T-cell (primary cell): ENCODE results near the gene TMEM163. TPM values are rescaled to one million over a fixed set of nuclear protein-coding genes. Genes with fewer than 3 reads are reported as not detected.

ENCODE experiments used
- ATAC-seq, 4 experiments: fragments of 200-7000 bp in 3 of 4; fragments of 150-1000 bp in 1 of 4; cut with Tn5 transposase; replicated peaks in 1 of 4; 1 replicate in 3 of 4; 2 replicates in 1 of 4; pipeline ENCODE4 v1.10.0; 2021; ENCODE audit warnings: moderate library complexity in 3 of 4, mild to moderate bottlenecking in 2 of 4, moderate number of reproducible peaks in 1 of 4
- CTCF ChIA-PET, 2 donors: fragments of 300-600 bp; sonication (Branson Sonifier 250); formaldehyde crosslinking; loops; one replicate each; lab custom pipeline; 2022; ENCODE audit warnings: antibody characterized with exemption in 2 of 2; lab: Charles Lee
- POLR2A ChIA-PET, 2 donors: fragments of 300-600 bp; sonication (Branson Sonifier 250); formaldehyde crosslinking; loops; one replicate each; lab custom pipeline; 2022; ENCODE audit warnings: antibody characterized with exemption in 2 of 2; lab: Charles Lee
- DNase-seq, 35 experiments: peaks; one replicate each; pipeline versions ENCODE4 v3.0.0 to v3.0.0-alpha.2; 2013 to 2023
- H3K27ac ChIP-seq: one replicate; pipeline ENCODE4 v1.5.1; 2013; ENCODE audit warnings: low read length
- H3K27me3 ChIP-seq, 2 experiments: replicated peaks in 1 of 2; 1 replicate in 1 of 2; 2 replicates in 1 of 2; pipeline versions ENCODE4 v1.6.1 to v1.7.0; 2013; ENCODE audit warnings: low read length in 1 of 2, mixed read lengths in 1 of 2; ENCODE audit not compliant: control insufficient read depth in 2 of 2, insufficient read depth in 2 of 2; ENCODE audit errors: extremely low read depth in 1 of 2
- H3K36me3 ChIP-seq, 2 donors: 1 replicate in 1 of 2; 2 replicates in 1 of 2; pipeline versions ENCODE4 v1.6.1 to v1.7.0; 2013; ENCODE audit warnings: low read length in 1 of 2; ENCODE audit not compliant: control insufficient read depth in 2 of 2, insufficient read depth in 1 of 2; ENCODE audit errors: extremely low read depth in 1 of 2
- H3K4me1 ChIP-seq, 2 experiments: 1 replicate in 1 of 2; 2 replicates in 1 of 2; pipeline versions ENCODE4 v1.6.1 to v1.7.0; 2013; ENCODE audit warnings: low read length in 2 of 2, mixed read lengths in 1 of 2; ENCODE audit not compliant: insufficient read depth in 2 of 2, control insufficient read depth in 1 of 2; ENCODE audit errors: extremely low read depth in 1 of 2
- H3K4me3 ChIP-seq, 2 donors: 1 replicate in 1 of 2; 2 replicates in 1 of 2; pipeline versions ENCODE4 v1.5.1 to v1.7.0; 2013; ENCODE audit warnings: mild to moderate bottlenecking in 2 of 2, low read length in 1 of 2, moderate library complexity in 1 of 2; ENCODE audit not compliant: control insufficient read depth in 1 of 2; ENCODE audit errors: extremely low read depth in 1 of 2
- H3K9me3 ChIP-seq: 2 replicates; pipeline ENCODE4 v1.7.0; 2013
- H3K27ac Mint-ChIP-seq, 2 donors: one replicate each; pipeline ENCODE4 v1.8.0; 2020 to 2021; ENCODE audit warnings: mild to moderate bottlenecking in 2 of 2, mixed read lengths in 2 of 2
- H3K27me3 Mint-ChIP-seq, 2 donors: one replicate each; pipeline ENCODE4 v1.8.0; 2021 to 2022; ENCODE audit warnings: mixed read lengths in 2 of 2
- H3K36me3 Mint-ChIP-seq: one replicate; pipeline ENCODE4 v1.8.0; 2021; ENCODE audit warnings: mixed read lengths
- H3K4me1 Mint-ChIP-seq, 3 donors: one replicate each; pipeline ENCODE4 v1.8.0; 2020 to 2022; ENCODE audit warnings: mixed read lengths in 3 of 3, mild to moderate bottlenecking in 1 of 3
- H3K4me3 Mint-ChIP-seq, 3 donors: one replicate each; pipeline ENCODE4 v1.8.0; 2020 to 2022; ENCODE audit warnings: mild to moderate bottlenecking in 3 of 3, mixed read lengths in 3 of 3, moderate library complexity in 3 of 3
- H3K9me3 Mint-ChIP-seq, 3 donors: one replicate each; pipeline ENCODE4 v1.8.0; 2020 to 2022; ENCODE audit warnings: mixed read lengths in 3 of 3
- WGBS: methylation state at CpG from one replicate; pipeline ENCODE4 v1.1.5; 2013; ENCODE audit warnings: missing lambda C conversion rate; ENCODE audit not compliant: insufficient coverage; 5-methylcytosine and 5-hydroxymethylcytosine counted together
- total RNA-seq, 35 experiments: library from RNA in 6 of 35; stranded (reverse) in 6 of 35; fragments of 120-200 nt in 1 of 35; gene quantifications; one replicate each; pipeline versions ENCODE4 v1.2.1 to v1.2.4 and lab custom pipeline; 2013 to 2026

TMEM163 gene
- total RNA-seq, 5 donors from 2014 or later (not counting 1 experiment from before 2014, with no cell fraction given), result 0.18 to 0.73 (median 0.35) TPM

DNA sequence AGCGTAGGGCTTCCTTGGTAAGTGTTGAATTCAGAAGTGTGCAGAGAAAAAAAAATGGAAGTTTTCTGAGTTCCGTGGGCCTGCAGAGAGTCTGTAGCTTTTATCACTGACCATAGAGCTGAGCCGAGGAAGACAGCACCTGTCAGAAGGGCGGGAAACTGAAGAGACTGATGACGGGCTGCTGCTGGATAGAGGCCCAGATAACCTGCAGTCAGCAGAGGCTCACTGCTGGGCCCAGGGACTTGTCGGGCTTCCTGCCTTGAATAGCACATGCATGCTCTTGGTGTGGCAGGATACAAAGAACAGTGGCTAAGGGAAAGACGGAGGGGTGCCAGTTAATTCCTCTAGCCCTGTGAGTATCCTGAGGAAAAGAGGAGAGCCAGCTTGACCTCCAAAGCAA, 298.5 kb downstream of the TMEM163 start:
- 98% methylated on average over 7 of the region's 7 CpGs for WGBS
- CTCF ChIA-PET, result interaction anchor here (1.0 to 2.3 kb wide), 2 partner anchors 8 to 302 kb away, joined by 3 to 5 read pairs; no protein-coding TSS in a partner anchor
- Histone ChIP-seq H3K4me1 (no peaks in the 10 kb centered on the region), H3K4me3 (no peak overlapping the region), H3K36me3 (peaks cover 3 to 44% of the 10 kb centered on the region in 2 donors), H3K27me3 (no peaks in the 10 kb centered on the region), H3K27ac (no peak overlapping the region), H3K9me3 (no peaks in the 10 kb centered on the region)
- POLR2A ChIA-PET, result interaction anchor here in 1 of 2 donors (0.5 kb wide), 1 partner anchor 147 kb away, joined by 4 read pairs; no protein-coding TSS in a partner anchor
- Mint-ChIP-seq H3K27me3 (no peaks in the 10 kb centered on the region), H3K27ac (no peak overlapping the region), H3K4me1 (peaks cover under 1 to 7% (median 6%) of the 10 kb centered on the region in 3 donors), H3K9me3 (no peaks in the 10 kb centered on the region), H3K4me3 (no peak overlapping the region), H3K36me3 (peaks cover 42% of the 10 kb centered on the region)
- DNase-seq (no peak), ATAC-seq (no peak)

DNA sequence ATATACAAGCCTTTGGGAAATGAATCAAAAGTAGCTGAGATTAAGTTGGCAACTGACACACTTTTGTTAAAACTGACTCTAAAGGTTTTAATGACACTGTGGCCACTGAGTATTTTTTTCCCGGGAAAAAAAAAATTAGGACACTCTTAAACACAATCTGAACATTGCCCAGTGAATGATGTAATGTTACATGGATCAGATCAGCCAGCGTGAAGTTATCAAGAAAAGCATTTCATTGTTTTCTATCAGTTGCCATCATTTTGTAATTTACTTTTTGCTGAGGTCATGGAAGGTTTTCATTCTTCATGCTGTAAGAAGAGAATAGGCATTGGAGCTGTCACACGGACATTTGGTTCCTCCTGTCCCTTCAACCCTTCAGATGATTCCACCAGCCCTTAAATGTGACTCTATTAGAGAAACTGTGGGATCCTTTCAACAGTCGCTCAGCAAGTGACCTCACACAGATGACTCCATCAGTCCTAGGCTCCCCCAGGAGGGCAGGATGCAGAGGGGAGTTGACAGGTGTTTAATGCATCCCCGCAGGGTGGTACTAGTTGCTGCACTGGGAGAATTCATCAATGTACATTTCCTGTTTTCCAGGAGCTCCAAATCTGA, 300.7 kb downstream of the TMEM163 start:
- H3K4me3 ChIP-seq, result no peak overlapping the region
- H3K4me3 Mint-ChIP-seq, result no peak overlapping the region
- peaks cover 39% of the 10 kb centered on the region for H3K36me3 Mint-ChIP-seq
- no peaks in the 10 kb centered on the region for H3K9me3 Mint-ChIP-seq
- peaks cover 0 to 35% of the 10 kb centered on the region in 2 donors for H3K36me3 ChIP-seq
- no CpG with 5 or more reads among the region's 5 CpGs for WGBS
- H3K4me1 Mint-ChIP-seq, result peaks cover 0 to 6% (median 2%) of the 10 kb centered on the region in 3 donors
- H3K27me3 ChIP-seq, result no peaks in the 10 kb centered on the region
- no peak overlapping the region for H3K27ac Mint-ChIP-seq
- DNase-seq, result no peak
- CTCF ChIA-PET, result no interaction called here
- ATAC-seq, result no peak
- no peaks in the 10 kb centered on the region for H3K9me3 ChIP-seq
- H3K4me1 ChIP-seq, result no peaks in the 10 kb centered on the region
- H3K27me3 Mint-ChIP-seq, result no peaks in the 10 kb centered on the region
- no peak overlapping the region for H3K27ac ChIP-seq
- POLR2A ChIA-PET, result no interaction called here

DNA sequence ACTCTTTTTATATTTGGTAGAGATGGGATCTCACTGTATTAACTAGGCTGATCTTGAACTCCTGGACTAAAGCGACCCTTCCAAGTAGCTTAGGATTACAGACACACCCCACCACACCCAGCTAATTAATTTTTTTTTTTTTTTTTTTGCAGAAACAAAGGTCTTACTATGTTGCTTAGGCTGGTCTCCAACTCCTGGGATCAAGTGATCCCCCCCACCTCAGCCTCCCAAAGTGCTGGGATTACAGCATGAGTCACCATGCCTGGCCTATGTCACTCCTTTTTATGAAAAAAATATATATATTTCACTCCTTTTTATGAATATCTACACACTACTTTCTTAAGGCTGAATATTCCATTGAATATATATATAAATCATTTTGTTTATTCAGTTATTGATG, 302.2 kb downstream of the TMEM163 start:
- DNase-seq (no peak), ATAC-seq (no peak)
- Histone ChIP-seq H3K27me3 (no peaks in the 10 kb centered on the region), H3K27ac (no peak overlapping the region), H3K4me1 (peaks cover 3 to 6% of the 10 kb centered on the region in 2 experiments), H3K4me3 (no peak overlapping the region), H3K9me3 (no peaks in the 10 kb centered on the region), H3K36me3 (peaks cover 0 to 36% of the 10 kb centered on the region in 2 donors)
- WGBS, result no CpG with 5 or more reads among the region's 1 CpG
- no peak overlapping the region for H3K4me3 Mint-ChIP-seq
- H3K36me3 Mint-ChIP-seq, result peaks cover 31% of the 10 kb centered on the region
- CTCF ChIA-PET, result interaction anchor here (0.6 to 1.0 kb wide), 4 partner anchors 298 to 440 kb away, joined by 3 to 4 read pairs (median 3); no protein-coding TSS in a partner anchor
- peaks cover 7 to 10% (median 10%) of the 10 kb centered on the region in 3 donors for H3K4me1 Mint-ChIP-seq
- no peak overlapping the region for H3K27ac Mint-ChIP-seq
- no peaks in the 10 kb centered on the region for H3K27me3 Mint-ChIP-seq
- POLR2A ChIA-PET, result interaction anchor here (0.5 to 0.6 kb wide), 2 partner anchors 9 to 133 kb away, joined by 7 to 9 read pairs; no protein-coding TSS in a partner anchor
- no peaks in the 10 kb centered on the region for H3K9me3 Mint-ChIP-seq

DNA sequence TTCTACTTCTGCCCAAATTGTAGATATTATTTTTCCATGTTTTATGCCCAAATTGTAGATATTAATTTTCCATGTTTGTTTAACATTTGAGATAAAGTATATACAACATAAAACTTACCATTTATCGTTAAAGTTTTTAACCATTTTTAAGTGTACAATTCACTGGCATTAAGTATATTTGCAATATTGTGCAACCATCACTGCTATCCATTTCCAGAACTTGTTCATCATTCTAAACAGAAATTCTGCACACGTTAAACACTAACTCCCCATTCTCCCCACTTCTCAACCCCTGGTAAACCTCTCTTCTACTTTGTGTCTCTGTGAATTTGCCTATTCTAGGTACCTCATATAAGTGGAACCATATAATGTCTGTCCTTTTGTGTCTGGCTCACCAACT, 302.8 kb downstream of the TMEM163 start:
- no CpG with 5 or more reads among the region's 2 CpGs for WGBS
- Histone ChIP-seq H3K27ac (no peak overlapping the region), H3K36me3 (peaks cover 0 to 35% of the 10 kb centered on the region in 2 donors), H3K9me3 (no peaks in the 10 kb centered on the region), H3K27me3 (no peaks in the 10 kb centered on the region), H3K4me1 (peaks cover 9 to 13% of the 10 kb centered on the region in 2 experiments), H3K4me3 (no peak overlapping the region)
- Mint-ChIP-seq H3K4me3 (no peak overlapping the region), H3K36me3 (peaks cover 31% of the 10 kb centered on the region), H3K4me1 (peaks cover 13 to 16% (median 16%) of the 10 kb centered on the region in 3 donors), H3K27me3 (no peaks in the 10 kb centered on the region), H3K27ac (no peak overlapping the region), H3K9me3 (no peaks in the 10 kb centered on the region)
- CTCF ChIA-PET, result interaction anchor here (0.6 to 1.0 kb wide), 5 partner anchors 35 to 440 kb away, joined by 3 to 4 read pairs (median 3); no protein-coding TSS in a partner anchor
- POLR2A ChIA-PET, result interaction anchor here in 1 of 2 donors (0.6 kb wide), 1 partner anchor 133 kb away, joined by 9 read pairs; no protein-coding TSS in a partner anchor
- no peak for ATAC-seq
- DNase-seq, result no peak

DNA sequence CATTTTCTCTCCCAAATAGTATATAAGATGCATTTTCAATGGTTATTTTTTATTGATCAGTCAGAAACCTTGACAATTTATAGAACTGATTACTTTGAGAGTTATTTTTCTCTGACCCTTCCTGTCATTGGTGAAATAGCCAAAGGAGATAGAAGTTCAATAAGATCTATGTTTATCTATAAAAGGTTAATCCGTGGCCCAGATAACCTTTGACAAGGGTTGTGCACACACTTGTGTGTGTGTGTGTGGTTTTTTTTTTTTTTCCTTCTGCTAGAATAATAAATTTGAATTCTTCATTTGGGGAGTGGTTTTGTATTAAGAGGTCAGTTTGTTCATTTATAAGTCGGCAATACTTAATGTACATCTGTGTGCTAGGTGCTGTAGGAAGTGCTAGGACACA, 304.9 kb downstream of the TMEM163 start:
- CTCF ChIA-PET, result interaction anchor here in 1 of 2 donors (3.6 kb wide), 1 partner anchor 295 kb away, joined by 115 read pairs; no protein-coding TSS in a partner anchor
- POLR2A ChIA-PET, result interaction anchor here in 1 of 2 donors (0.6 kb wide), 1 partner anchor 1325 kb away, joined by 3 read pairs; no protein-coding TSS in a partner anchor
- Histone ChIP-seq H3K4me3 (no peak overlapping the region), H3K4me1 (peaks cover 17 to 18% of the 10 kb centered on the region in 2 experiments), H3K27me3 (no peaks in the 10 kb centered on the region), H3K36me3 (peaks cover 0 to 28% of the 10 kb centered on the region in 2 donors), H3K27ac (no peak overlapping the region), H3K9me3 (no peaks in the 10 kb centered on the region)
- Mint-ChIP-seq H3K27me3 (no peaks in the 10 kb centered on the region), H3K4me3 (no peak overlapping the region), H3K4me1 (peaks cover 32 to 36% (median 33%) of the 10 kb centered on the region in 3 donors), H3K27ac (no peak overlapping the region), H3K36me3 (peaks cover 28% of the 10 kb centered on the region), H3K9me3 (no peaks in the 10 kb centered on the region)
- WGBS, result 80% methylated on average over 2 of the region's 2 CpGs
- no peak for ATAC-seq
- no peak for DNase-seq

DNA sequence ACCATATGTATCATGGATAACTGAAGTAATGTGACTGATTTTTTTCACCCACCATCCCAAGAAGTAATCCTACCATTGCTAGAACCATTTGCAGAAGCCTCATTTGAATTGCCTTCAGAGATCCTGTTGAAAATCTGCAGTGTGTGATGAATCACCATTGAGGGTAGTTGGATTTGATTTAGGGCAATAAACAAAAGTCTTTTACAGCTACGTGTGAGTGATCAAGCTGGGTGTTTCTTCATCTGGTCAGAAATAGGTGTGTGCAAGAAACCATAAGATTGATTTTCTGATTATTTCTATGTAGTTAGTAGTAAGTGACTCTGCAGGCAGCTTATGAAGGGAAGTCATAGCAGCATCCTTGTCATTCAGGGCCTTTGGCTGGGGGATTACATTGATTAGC, 305.4 kb downstream of the TMEM163 start:
- H3K27me3 ChIP-seq, result no peaks in the 10 kb centered on the region
- H3K4me3 Mint-ChIP-seq, result no peak overlapping the region
- CTCF ChIA-PET, result interaction anchor here (0.6 to 3.6 kb wide), 3 partner anchors 18 to 296 kb away, joined by 3 to 115 read pairs (median 66); no protein-coding TSS in a partner anchor
- H3K4me3 ChIP-seq, result no peak overlapping the region
- H3K9me3 ChIP-seq, result no peaks in the 10 kb centered on the region
- ATAC-seq (no peak), DNase-seq (no peak)
- POLR2A ChIA-PET, result interaction anchor here in 1 of 2 donors (1.0 kb wide), 1 partner anchor 293 kb away, joined by 3 read pairs; no protein-coding TSS in a partner anchor
- no peaks in the 10 kb centered on the region for H3K9me3 Mint-ChIP-seq
- 86% methylated on average over 1 of the region's 1 CpG for WGBS
- no peaks in the 10 kb centered on the region for H3K27me3 Mint-ChIP-seq
- H3K36me3 Mint-ChIP-seq, result peaks cover 26% of the 10 kb centered on the region
- H3K4me1 ChIP-seq, result peaks cover 17 to 20% of the 10 kb centered on the region in 2 experiments
- peaks cover 35 to 40% (median 38%) of the 10 kb centered on the region in 3 donors for H3K4me1 Mint-ChIP-seq
- no peak overlapping the region for H3K27ac ChIP-seq
- no peak overlapping the region for H3K27ac Mint-ChIP-seq
- H3K36me3 ChIP-seq, result peaks cover 0 to 26% of the 10 kb centered on the region in 2 donors
